AG08395 (cell line): ENCODE measurements around the gene ASPM.

Experiments
- DNase-seq: peaks from one replicate; pipeline ENCODE4 v3.0.0; 2012; ENCODE audit warnings: mixed read lengths, low spot score

The ASPM gene

GRCh38 chr1:197146101-197147095, at the start of gene ASPM:
TSS of gene ASPM (minus strand) at chr1:197146669. CDS start at chr1:197146437, 232 bp downstream.
- DNase-seq, result peak; percentile 97

GRCh38 chr1:197195100-197195499, 48.6 kb upstream of the ASPM start:
- DNase-seq, result no peak

DNA sequence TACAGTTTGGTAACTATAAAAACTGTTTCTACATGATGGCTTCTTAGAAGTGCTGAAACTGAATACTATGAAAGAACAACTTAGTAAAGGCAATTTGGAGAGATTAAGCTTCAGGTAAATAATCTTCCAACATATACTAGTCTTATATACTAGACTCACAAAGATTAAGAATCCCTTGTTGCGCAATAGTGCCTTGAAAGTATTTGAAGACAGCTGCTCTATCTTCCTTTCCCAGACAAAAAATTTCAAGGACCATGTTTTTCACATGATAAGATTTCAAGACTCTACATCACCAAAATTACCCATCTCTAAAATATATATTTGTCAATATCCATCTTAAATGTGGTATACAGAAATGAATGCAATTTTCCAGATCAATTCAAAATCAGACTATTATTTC, 37.7 kb upstream of the ASPM start:
- DNase-seq, result no peak

GRCh38 chr1:197183195-197183748, 36.8 kb upstream of the ASPM start:
- no peak for DNase-seq

DNA sequence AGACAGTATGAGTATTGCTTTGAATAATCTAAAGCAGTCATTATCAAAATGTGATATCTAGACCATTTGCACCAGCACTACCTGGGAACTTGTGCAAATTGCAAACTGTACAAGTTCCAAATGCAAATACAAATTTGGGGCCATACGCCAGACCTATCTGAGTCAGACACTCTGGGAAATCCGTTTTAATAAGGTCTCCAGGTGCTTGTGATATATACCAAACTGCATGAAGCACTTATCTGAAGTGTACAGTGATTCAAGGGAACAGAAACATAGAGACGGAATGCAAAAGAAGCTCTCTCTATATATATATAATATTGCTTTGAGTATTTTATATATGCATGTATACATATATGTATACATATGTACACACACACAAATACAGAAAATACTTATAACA, 36.2 kb upstream of the ASPM start:
- no peak for DNase-seq

DNA sequence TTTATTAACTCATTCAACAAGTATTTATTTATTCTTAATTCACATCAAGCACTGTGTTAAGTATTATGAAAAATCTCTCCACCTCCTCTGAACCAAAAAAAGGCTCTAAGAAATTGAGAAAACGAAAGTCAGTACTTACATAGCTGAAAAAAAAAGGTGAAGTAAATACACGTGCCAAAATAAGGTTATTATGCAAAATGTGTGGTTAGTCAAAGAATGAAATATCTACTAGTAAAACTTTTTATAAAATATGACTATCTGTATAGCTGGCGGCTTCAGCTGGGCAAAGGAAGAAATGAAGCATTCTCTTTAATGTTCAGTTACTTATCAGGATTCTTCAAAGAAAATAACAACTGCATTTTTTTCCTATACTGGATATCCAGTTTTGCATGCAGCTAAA, 35.5 kb upstream of the ASPM start:
- DNase-seq, result no peak

DNA sequence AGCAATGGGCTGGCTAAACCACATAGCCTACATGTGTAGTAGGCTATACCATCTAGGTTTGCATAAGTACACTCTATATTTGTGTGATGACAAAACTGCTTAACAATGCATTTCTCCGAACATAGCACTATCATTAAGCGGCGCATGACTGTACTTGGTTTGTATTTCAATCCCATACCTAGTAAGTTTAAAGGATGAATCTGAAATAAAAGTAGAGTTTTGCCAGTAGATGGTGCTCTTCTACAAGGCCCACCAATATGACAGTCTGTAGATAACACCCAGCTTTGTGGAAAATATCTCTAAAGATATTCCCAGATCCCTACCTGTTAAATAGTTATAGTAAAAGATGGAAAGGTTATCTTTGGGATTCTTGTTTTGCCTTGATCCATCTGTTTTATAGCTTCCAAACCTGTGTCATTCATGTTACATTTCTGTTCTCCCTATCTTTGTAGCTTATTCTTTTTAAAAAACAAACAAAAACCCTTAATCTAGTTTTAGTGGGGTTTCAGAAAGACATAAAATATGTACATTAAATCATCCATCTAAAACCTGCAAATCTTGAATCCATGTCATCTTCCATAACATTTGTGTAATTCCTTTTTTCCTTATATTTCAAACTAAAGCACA, 33.9 kb upstream of the ASPM start:
- DNase-seq, result peak; percentile 46

- DNase-seq, result peak; percentile 10
Observed at GRCh38 chr1:197178998-197179397, 32.5 kb upstream of the ASPM start.

DNA sequence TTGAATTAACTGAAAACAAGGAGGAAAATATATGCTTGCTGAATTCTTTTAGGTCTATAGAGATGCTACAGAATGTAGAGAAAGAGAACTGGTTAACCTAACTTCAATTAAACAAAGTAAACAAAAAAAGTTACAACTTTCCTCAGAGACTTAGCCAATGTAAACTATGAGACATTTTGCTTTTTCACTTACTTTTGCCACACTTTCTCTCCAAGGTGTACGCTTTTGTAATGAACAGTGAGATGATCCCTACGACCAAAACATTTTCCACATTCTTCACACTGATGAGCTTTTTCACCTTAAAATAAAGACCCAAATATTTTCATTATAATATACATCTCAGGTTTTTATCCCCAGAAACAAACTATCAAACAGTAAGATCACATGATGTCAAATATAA, 28.3 kb upstream of the ASPM start:
- DNase-seq, result no peak

- DNase-seq, result no peak
Observed at GRCh38 chr1:197173571-197174507, 27.4 kb upstream of the ASPM start.

- DNase-seq, result no peak
Observed at GRCh38 chr1:197171531-197171930, 25.1 kb upstream of the ASPM start.

DNA sequence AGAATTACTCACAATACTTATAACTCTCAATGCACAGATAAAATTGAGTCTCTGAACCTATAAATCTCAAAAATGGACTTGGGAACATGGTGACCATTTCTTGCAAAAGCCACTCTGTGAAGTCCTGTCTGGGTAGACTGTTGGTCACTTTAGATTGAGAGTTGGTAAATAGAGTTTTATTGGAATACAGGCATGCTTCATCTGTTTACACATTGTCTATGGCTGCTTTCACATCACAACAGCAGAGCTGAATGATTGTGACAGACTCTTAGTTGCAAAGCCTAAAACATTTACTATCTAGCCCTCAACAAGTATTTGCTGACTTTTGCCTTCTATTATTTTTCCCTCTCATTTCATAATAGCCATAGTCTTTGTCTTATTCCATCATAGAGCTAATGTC, 24.1 kb upstream of the ASPM start:
- DNase-seq, result no peak

- no peak for DNase-seq
Observed at GRCh38 chr1:197159461-197159860, 13.0 kb upstream of the ASPM start.

GRCh38 chr1:197156692-197157091, 10.2 kb upstream of the ASPM start:
- no peak for DNase-seq

- DNase-seq, result no peak
Observed at GRCh38 chr1:197152662-197153061, 6.2 kb upstream of the ASPM start.

- no peak for DNase-seq
Observed at GRCh38 chr1:197151185-197151584, 4.7 kb upstream of the ASPM start.

DNA sequence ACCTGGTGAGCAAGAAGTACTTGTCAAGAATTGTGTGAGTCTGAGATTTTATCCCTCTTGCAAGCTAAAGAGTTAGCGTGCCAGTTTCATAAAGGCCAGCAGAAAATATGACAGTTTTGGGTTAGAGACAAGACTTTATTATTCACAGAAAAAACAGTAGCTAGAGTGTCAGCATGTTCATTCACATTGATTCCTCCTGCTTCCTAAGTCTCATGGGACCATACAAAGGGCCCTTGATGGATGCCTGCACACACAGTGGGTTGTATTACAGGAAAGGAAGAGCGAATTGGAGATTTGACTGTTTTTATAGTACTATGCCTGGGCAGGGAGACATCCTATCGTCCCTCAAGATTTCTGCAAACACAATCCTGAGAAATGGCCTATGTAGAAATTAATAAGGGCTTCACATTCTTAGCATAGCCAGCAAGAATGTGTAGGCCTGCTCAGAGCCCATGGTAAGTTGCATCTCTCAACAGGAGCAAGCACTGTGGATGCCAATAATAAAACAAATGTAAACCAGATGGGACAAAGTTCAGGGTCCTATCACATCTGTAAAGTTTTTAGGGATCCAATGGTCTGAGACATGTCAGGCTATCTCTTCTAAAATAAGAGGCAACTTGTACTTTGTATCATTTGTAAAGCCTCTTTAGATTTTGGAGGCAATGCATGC, 4.0 kb upstream of the ASPM start:
- DNase-seq, result no peak

DNA sequence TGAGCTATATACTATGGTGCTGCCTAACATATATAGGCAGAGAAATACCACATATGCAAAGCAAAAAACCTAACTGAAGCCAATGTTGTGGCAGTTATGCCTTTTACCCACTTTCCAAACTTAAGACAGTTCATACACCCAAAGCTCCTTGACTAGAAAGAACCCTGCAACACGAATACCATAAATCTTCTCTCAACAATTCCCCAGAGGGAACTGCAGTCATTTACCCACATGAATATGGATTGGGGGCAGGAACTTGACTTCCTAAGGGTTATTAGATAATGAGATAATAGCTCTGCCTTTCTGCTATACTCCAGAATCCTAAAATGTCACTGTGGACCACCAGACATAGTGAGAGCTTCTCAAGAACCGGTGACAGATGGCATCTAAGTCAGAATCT, 2.9 kb upstream of the ASPM start:
- no peak for DNase-seq

DNA sequence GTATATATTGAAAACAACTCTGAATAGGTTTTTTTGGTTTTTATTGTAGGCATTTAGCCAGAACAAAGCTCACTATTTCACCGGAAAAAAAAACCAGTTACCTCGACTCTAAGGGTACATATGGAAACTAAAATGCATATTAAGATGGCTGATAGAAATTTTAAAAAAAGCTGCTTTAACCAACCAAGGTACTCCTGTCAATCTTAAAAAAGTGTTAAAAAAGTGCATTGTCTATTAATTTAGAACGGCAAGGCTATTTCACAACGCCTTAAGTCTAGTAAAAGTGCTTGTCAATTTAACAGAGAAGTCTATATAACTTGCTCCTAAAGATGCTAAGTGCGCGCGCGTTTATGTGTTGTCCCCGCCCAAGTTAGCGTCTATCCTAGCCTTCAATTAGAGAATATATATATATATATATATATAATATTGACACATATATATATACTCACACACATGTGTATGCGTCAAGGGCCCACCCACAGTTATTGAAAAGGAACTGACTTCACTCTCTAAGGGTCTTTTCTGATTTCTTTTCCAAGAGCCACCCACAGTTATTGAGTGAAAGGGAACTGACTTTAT, 934 bp downstream of the ASPM start:
- no peak for DNase-seq

DNA sequence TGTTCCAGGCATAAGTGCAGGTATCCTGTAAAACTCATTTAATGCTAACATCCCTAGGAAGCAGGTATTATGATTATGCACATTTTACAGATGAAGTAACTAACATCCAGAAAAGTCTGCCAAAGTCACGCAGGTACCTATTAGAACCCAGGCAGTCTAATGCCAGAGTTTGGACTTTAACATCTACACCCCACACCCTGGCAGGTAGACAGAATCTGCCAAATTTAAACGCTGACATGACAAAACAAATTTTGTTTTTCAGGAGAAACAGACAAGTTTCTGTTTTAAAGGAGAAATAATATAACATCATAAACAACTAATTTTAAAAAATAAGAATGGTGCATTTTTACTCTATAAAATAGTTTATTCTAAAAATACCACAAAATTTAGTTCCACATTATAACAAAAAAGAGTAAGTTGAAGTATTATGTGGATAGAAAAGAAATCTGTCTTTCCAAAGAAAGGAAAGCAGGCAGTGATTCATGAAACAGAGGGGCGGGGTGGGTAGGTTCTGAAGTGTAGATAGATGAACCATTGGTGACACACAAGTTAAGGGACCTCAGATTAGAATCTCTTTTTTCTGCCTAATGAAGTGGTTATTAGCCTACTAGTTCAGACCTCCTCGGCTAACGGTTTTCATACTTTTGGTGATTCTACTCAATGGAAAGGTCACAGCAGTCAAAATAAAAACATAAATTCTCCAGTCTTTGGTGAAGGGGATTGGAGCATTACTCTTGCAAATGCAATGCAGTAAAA, 1.7 kb downstream of the ASPM start:
- peak; percentile 14 for DNase-seq
